ENCODE measurements around the gene PROCA1. TPM values are rescaled to one million over a fixed set of nuclear protein-coding genes. Genes with fewer than 3 reads are reported as not detected.

Gene PROCA1
- total RNA-seq, 1 donor from 2014 or later, result 12.5 TPM

DNA sequence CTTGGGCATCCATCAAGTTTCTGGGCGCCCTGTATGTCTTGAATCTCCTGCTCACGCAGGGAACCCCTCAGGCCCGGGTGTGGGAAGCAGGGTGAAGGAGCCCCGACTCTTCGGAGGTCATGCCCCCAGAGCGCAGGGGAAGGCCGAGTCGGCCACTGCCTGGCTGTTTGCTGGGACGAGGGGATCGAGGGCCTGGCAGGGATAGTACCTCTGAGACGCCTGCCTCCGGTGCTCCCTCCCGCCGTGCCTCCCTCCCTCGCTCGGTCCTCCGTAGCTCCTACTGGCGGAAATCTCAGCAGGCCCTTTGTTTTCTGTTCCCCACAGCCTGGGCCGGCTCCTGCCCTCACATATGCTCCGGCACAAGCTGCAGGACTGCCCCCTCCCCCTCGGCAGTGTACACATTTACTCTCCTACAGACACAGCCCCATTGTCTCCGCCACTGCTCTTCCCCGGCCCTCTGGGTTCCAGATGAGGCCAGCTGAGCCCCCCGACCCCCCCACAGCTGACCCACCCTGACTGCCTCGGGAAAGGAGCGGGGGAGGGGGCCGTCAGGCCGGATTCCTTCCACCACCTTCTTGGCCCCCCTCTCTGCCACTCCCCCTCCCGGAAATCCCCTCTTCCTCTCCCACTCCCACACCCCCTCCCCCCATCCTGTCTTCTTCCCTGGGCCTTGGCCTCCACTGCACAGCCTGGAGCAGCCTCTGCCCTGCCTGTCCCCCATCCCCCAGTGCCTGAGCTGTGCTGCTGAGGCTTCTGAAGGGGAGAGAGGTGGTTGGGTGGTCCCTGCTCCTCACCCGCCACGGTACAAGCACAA is 33.5 kb upstream of the PROCA1 start:
- peak overlapping the region; percentile 98 for H3K27ac Mint-ChIP-seq (ENCODE audit: unreplicated experiment)
- DNase-seq (ENCODE audit: low read depth, low spot score), result peak; percentile 79
- TF ChIP-seq, protein P1, sequence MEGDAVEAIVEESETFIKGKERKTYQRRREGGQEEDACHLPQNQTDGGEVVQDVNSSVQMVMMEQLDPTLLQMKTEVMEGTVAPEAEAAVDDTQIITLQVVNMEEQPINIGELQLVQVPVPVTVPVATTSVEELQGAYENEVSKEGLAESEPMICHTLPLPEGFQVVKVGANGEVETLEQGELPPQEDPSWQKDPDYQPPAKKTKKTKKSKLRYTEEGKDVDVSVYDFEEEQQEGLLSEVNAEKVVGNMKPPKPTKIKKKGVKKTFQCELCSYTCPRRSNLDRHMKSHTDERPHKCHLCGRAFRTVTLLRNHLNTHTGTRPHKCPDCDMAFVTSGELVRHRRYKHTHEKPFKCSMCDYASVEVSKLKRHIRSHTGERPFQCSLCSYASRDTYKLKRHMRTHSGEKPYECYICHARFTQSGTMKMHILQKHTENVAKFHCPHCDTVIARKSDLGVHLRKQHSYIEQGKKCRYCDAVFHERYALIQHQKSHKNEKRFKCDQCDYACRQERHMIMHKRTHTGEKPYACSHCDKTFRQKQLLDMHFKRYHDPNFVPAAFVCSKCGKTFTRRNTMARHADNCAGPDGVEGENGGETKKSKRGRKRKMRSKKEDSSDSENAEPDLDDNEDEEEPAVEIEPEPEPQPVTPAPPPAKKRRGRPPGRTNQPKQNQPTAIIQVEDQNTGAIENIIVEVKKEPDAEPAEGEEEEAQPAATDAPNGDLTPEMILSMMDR (conservative IDR thresholded peaks at IDR 0.05), result peak; percentile 11
- peaks cover 10% of the 10 kb centered on the region for H3K27me3 Mint-ChIP-seq (ENCODE audit: low read depth)
- H3K4me1 Mint-ChIP-seq, result peaks cover 36% of the 10 kb centered on the region
- peaks cover 8% of the 10 kb centered on the region for H3K36me3 Mint-ChIP-seq (ENCODE audit: low read depth)
- no peaks in the 10 kb centered on the region for H3K9me3 Mint-ChIP-seq
- peak overlapping the region; percentile 99 for H3K4me3 Mint-ChIP-seq

DNA sequence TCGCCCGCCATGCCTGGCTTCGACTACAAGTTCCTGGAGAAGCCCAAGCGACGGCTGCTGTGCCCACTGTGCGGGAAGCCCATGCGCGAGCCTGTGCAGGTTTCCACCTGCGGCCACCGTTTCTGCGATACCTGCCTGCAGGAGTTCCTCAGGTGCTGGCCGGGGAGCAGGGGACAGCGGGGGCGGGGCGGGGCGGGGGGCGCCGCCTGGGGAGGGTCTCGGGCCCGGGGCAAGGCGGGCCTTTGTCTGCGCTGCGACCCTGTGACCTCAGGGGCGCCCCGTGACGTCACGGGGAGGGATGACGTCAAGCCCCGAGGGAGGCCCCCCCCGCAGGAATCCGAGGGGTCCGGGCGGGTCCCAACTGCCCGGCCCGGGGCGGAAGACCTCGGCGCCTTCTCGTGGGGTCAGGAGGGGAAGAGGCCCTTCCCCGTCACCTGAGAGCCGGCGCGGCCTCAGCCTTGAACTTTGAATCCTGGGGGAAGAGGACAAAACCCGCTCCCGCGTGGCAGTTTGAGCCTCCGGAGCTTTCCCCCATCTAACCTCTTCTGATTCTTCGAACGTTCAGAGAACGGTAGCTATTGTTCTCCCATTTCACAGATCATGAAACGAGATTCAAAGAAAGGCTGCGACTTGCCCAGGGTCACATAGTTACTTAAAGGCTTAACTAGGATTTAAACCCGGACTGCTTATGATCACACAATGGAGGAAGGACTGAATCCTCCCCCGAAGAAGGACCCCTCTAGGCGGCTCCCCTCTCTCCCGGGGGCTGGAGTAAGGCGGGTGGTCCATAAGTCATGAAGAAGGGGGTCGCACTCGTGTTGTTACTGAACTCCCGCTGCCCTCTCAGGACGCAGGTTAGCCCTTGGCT is 32.6 kb upstream of the PROCA1 start:
- H3K4me3 Mint-ChIP-seq, result peak overlapping the region; percentile 99
- H3K27ac Mint-ChIP-seq (ENCODE audit: unreplicated experiment), result peak overlapping the region; percentile 98
- H3K9me3 Mint-ChIP-seq, result no peaks in the 10 kb centered on the region
- peaks cover 32% of the 10 kb centered on the region for H3K4me1 Mint-ChIP-seq
- peaks cover 5% of the 10 kb centered on the region for H3K36me3 Mint-ChIP-seq (ENCODE audit: low read depth)
- peak; percentile 67 for DNase-seq (ENCODE audit: low read depth, low spot score)
- H3K27me3 Mint-ChIP-seq (ENCODE audit: low read depth), result peaks cover 6% of the 10 kb centered on the region
- TF ChIP-seq, protein P1 (conservative IDR thresholded peaks at IDR 0.05), result no peak

DNA sequence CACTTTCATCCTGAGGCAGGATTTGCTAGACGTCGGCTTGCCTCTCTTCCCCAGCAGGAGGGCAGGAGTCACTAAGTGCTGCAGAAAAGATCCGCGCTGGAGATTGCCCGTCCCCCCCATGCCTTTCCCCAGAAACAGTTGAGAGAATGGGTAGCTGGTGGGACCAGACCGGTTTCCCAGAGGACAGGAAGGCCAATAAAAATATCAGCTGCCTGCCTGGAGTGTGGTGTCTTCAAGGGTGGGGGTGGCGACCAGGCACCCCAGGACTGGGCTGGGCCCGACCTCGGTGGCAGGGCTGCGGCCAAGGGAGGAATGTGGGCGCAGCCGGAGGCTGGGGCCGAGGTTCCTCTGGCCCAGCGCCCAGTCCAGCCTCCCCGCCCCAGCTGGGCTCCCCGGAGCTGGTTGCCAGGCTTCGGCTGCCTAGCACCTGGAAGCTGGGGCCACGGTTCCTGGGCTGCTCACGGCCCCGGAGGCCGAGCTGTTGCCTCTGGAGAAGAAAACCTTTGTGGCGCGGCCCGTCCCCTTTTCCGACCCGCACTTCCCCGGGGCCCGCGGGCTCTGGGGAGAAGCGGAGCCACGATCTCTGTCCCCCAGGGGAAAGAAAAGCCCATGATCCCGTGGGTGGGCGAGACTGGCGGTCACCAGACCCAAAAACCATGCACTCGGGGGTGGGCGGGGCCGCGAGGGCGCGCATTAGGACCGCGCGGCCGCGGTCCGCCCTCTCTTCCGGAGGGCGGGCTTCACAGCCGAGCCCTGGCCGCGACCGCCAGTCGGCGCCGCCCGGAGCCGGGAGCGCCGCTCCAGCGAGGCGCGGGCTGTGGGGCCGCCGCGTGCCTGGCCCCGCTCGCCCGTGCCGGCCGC is 31.8 kb upstream of the PROCA1 start, which contains the start of gene TRAF4:
Gene TRAF4, plus strand, starts transcription at position 769 of the 861 bp plus-strand sequence. CDS start 102 bp downstream, outside the sequence.
- peak; percentile 69 for DNase-seq (ENCODE audit: low read depth, low spot score)
- peak within 1 kb of the TSS; percentile 99 for H3K4me3 Mint-ChIP-seq
- H3K27me3 Mint-ChIP-seq (ENCODE audit: low read depth), result peaks cover 6% of the 10 kb centered on the region
- H3K36me3 Mint-ChIP-seq (ENCODE audit: low read depth), result peaks cover 5% of the 10 kb centered on the region
- no peaks in the 10 kb centered on the region for H3K9me3 Mint-ChIP-seq
- peak within 1 kb of the TSS; percentile 98 for H3K27ac Mint-ChIP-seq (ENCODE audit: unreplicated experiment)
- peaks cover 26% of the 10 kb centered on the region for H3K4me1 Mint-ChIP-seq
- TF ChIP-seq, protein P1 (conservative IDR thresholded peaks at IDR 0.05), result peak; percentile 21

DNA sequence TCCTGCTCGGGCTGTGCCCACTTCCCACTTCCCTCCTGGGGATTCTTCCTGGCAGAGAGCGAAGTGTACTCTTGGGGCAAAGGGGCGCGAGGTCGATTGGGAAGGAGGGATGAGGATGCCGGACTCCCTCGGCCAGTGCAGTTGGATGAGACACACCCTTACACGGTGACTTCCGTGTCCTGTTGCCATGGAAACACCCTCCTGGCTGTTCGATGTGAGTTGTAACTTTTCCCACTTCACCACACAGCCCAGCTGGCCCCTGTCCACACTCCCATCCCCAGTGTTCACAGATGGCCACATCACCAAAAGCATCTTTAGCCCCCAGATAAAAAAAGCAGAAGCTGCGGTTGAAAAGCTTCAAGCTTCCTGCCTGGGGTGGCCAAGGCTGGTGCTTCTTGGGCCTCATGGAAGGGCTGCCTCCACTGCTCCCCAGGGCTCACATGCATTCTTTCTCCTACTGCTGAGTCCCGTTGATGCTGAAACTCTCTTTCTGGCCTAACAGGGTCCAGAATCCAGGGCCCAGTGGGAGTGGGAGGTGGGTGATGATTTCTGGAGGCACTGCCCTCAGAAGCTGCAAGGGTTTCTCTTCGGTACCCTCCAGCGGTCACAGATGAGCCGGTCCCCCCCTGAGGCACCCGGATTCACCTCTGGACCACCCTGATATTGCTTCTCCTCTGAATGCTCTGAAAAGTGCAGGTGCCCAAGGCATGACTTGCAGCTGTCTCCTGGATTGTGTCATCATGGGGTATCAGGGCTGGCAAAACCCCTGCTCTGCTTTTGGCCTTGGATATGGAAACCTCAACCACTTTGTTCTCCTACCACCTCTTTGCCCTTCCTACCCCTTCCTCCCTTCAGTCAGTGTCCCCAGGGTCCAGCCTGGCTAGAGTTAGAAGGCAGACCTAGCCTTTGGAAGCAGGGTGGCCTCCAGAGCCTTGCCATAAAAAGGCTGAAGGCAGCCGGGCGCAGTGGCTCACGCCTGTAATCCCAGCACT is 30.0 kb upstream of the PROCA1 start:
- Mint-ChIP-seq H3K27ac (ENCODE audit: unreplicated experiment) (no peak overlapping the region), H3K4me3 (no peak overlapping the region), H3K9me3 (no peaks in the 10 kb centered on the region), H3K27me3 (ENCODE audit: low read depth) (peaks cover 6% of the 10 kb centered on the region), H3K36me3 (ENCODE audit: low read depth) (no peaks in the 10 kb centered on the region), H3K4me1 (peaks cover 22% of the 10 kb centered on the region)
- DNase-seq (ENCODE audit: low read depth, low spot score), result no peak
- TF ChIP-seq, protein P1 (conservative IDR thresholded peaks at IDR 0.05), result no peak
